K562 (cell line): ENCODE data around the gene IL9. TPM values are rescaled to one million over a fixed set of nuclear protein-coding genes. Genes with fewer than 3 reads are reported as not detected.

ENCODE experiments used
- ATAC-seq: fragments of 200-7000 bp; cut with Tn5 transposase; 3 replicates; pipeline ENCODE4 v1.9.1; 2020; ENCODE audit warnings: moderate library complexity
- BruUV-seq: library from RNA; stranded (reverse); fragments of 400-500 nt; replicated peaks from 2 replicates; lab custom pipeline; 2021; lab: Mats Ljungman, UMichigan
- CTCF ChIA-PET: fragments of 300-600 bp; formaldehyde crosslinking; extraction: SDS; loops from one replicate; lab custom pipeline; 2021; ENCODE audit warnings: low intra/inter-chr PET ratio; lab: Yijun Ruan, JAX
- POLR2A ChIA-PET: fragments of 300-600, 350-650 bp; sonication (Branson Sonifier 250); formaldehyde crosslinking; extraction: SDS; loops from one replicate; lab custom pipeline; 2021; ENCODE audit warnings: antibody characterized with exemption, inconsistent platforms; lab: Yijun Ruan, JAX
- DNase-seq, 4 experiments: peaks; one replicate each; pipeline versions ENCODE4 v3.0.0 to v3.0.0-alpha.2; 2011 to 2018; ENCODE audit warnings: low spot score in 3 of 4, mixed read lengths in 3 of 4; ENCODE audit errors: extremely low read depth in 1 of 4
- FAIRE-seq: peaks from 2 replicates; lab custom pipeline; 2011; peaks lifted over from hg19 to GRCh38; lab: Jason Lieb, UNC
- H2AFZ ChIP-seq: 2 replicates; pipeline ENCODE4 v1.6.0; 2011; ENCODE audit warnings: low read depth, low read length, control low read depth, inconsistent platforms
- H3K27ac ChIP-seq: fragments of 200-600 bp; 3 replicates; pipeline ENCODE4 v1.8.0; 2011; ENCODE audit warnings: low read depth, mild to moderate bottlenecking, control low read depth, inconsistent platforms, low read length, moderate library complexity, mixed read lengths; ENCODE audit errors: extremely low read depth
- H3K27me3 ChIP-seq, 2 experiments: fragments of 300-600 bp in 1 of 2; 2 replicates in 1 of 2; 3 replicates in 1 of 2; pipeline versions ENCODE4 v1.6.0 to v1.8.0; 2011; ENCODE audit warnings: inconsistent platforms in 2 of 2, low read length in 2 of 2, mild to moderate bottlenecking in 1 of 2, mixed read lengths in 1 of 2, moderate library complexity in 1 of 2; ENCODE audit not compliant: control insufficient read depth in 2 of 2, insufficient read depth in 2 of 2
- H3K36me3 ChIP-seq: fragments of 300-600 bp; 3 replicates; pipeline ENCODE4 v1.8.0; 2011; ENCODE audit warnings: mild to moderate bottlenecking, low read length, inconsistent platforms; ENCODE audit not compliant: control insufficient read depth, insufficient read depth
- H3K4me1 ChIP-seq, 2 experiments: fragments of 200-600 bp in 1 of 2; replicated peaks in 1 of 2; 2 replicates in 1 of 2; 3 replicates in 1 of 2; pipeline versions ENCODE4 v1.5.1 to v1.8.0; 2011; ENCODE audit warnings: inconsistent platforms in 2 of 2, low read length in 2 of 2, mild to moderate bottlenecking in 1 of 2, mixed read lengths in 1 of 2, moderate library complexity in 1 of 2; ENCODE audit not compliant: control insufficient read depth in 2 of 2, insufficient read depth in 2 of 2
- H3K4me2 ChIP-seq: 2 replicates; pipeline ENCODE4 v1.6.1; 2011; ENCODE audit warnings: low read length, control low read depth, inconsistent platforms, mixed read lengths; ENCODE audit not compliant: insufficient read depth
- H3K4me3 ChIP-seq: fragments of 200-600 bp; sonication (generic), shearing (Covaris generic); 2 replicates; pipeline ENCODE4 v1.5.1; 2016; ENCODE audit warnings: control low read depth, inconsistent platforms
- H3K79me2 ChIP-seq: fragments of 200-600 bp; 3 replicates; pipeline ENCODE4 v1.8.0; 2011; ENCODE audit warnings: low read length, inconsistent platforms; ENCODE audit not compliant: control insufficient read depth, insufficient read depth
- H3K9ac ChIP-seq, 2 experiments: 2 replicates each; pipeline versions ENCODE4 v1.6.0 to v1.6.1; 2011; ENCODE audit warnings: low read depth in 2 of 2, low read length in 2 of 2, control low read depth in 1 of 2, inconsistent platforms in 1 of 2, mild to moderate bottlenecking in 1 of 2, mixed read lengths in 1 of 2; ENCODE audit not compliant: insufficient read depth in 1 of 2
- H3K9me1 ChIP-seq: one replicate; pipeline ENCODE4 v1.6.0; 2011; ENCODE audit warnings: inconsistent platforms, mild to moderate bottlenecking, low read length, moderate library complexity; ENCODE audit not compliant: control insufficient read depth, insufficient read depth
- H3K9me3 ChIP-seq: replicated peaks from 2 replicates; pipeline ENCODE4 v1.5.1; 2011; ENCODE audit warnings: low read depth, low read length, inconsistent platforms; ENCODE audit not compliant: control insufficient read depth, insufficient read depth
- H4K20me1 ChIP-seq: replicated peaks from 2 replicates; pipeline ENCODE4 v1.6.1; 2011; ENCODE audit warnings: low read length, inconsistent platforms, mixed read lengths; ENCODE audit not compliant: control insufficient read depth, insufficient read depth
- ARID4B ChIP-seq: sonication (generic); formaldehyde crosslinking; IDR thresholded peaks from 2 replicates; pipeline ENCODE4 v1.8.0; 2022; ENCODE audit warnings: mild to moderate bottlenecking, missing genetic modification reagents
- ATF4 ChIP-seq: fragments of 450-650 bp; formaldehyde crosslinking; IDR thresholded peaks from 2 replicates; pipeline ENCODE4 v1.4.0; 2022; ENCODE audit warnings: mild to moderate bottlenecking, moderate library complexity
- CEBPB ChIP-seq: fragments of 450-650 bp; IDR thresholded peaks from 2 replicates; pipeline ENCODE4 v1.6.1; 2016; ENCODE audit warnings: missing genetic modification characterization, missing compliant biosample characterization
- EP300 ChIP-seq: IDR thresholded peaks from 2 replicates; pipeline ENCODE4 v1.6.1; 2012; ENCODE audit warnings: low read length, improper control_type of control experiment
- FOSL1 ChIP-seq: fragments of 200-800 bp; sonication (Bioruptor generic); conservative IDR thresholded peaks from 2 replicates; pipeline ENCODE4 v1.6.1; 2016; ENCODE audit warnings: missing genetic modification characterization, missing compliant biosample characterization
- FOXA3 ChIP-seq, 2 experiments: fragments of 450-650 bp in 1 of 2; sonication (generic) in 1 of 2; formaldehyde crosslinking; IDR thresholded peaks in 1 of 2; conservative IDR thresholded peaks in 1 of 2; 2 replicates each; pipeline versions ENCODE4 v1.4.0 to v1.8.0; 2020 to 2022; ENCODE audit warnings: mild to moderate bottlenecking in 2 of 2, missing genetic modification reagents in 1 of 2
- PBX2 ChIP-seq, 2 experiments: IDR thresholded peaks in 1 of 2; conservative IDR thresholded peaks in 1 of 2; 2 replicates each; pipeline ENCODE4 v1.6.1; 2016; ENCODE audit warnings: low read depth in 2 of 2, mild to moderate bottlenecking in 1 of 2, missing compliant biosample characterization in 1 of 2, missing genetic modification characterization in 1 of 2, moderate library complexity in 1 of 2
- PKNOX1 ChIP-seq: fragments of 450-650 bp; IDR thresholded peaks from 2 replicates; pipeline ENCODE4 v1.6.1; 2016
- SMARCA4 ChIP-seq: fragments of 450-650 bp; IDR thresholded peaks from 2 replicates; pipeline ENCODE4 v1.6.1; 2016
- SMARCE1 ChIP-seq: fragments of 450-650 bp; IDR thresholded peaks from 2 replicates; pipeline ENCODE4 v1.7.1; 2016; ENCODE audit warnings: mild to moderate bottlenecking
- WGBS: fragments of 100-300 bp; shearing (Covaris generic); methylation state at CpG from one replicate; pipeline ENCODE4 v1.1.6; 2016; ENCODE audit warnings: low coverage, mixed read lengths; ENCODE audit not compliant: insufficient coverage; ENCODE audit errors: missing lambda C conversion rate; 5-methylcytosine and 5-hydroxymethylcytosine counted together
- in situ Hi-C: fragments of 300-500 bp; cut with MboI; formaldehyde crosslinking; loops from 4 replicates; pipeline ENCODE4 v1.15.0; 2018; ENCODE audit warnings: inconsistent platforms, mixed read lengths
- intact Hi-C: fragments of 100-400 bp; cut with micrococcal nuclease; formaldehyde crosslinking; loops from 2 replicates; pipeline ENCODE4 v1.14.2; 2022
- polyA plus RNA-seq, 8 experiments: library from polyadenylated mRNA; depleted of rRNA in 4 of 8; stranded (reverse) in 5 of 8; unstranded in 3 of 8; fragments of >200 nt; fragmentation: Nextera tagmentation in 2 of 8; fragmentation: Illumina TruSeq in 1 of 8; extraction: Ambion mirVana in 2 of 8; extraction: Trizol in 1 of 8; gene quantifications; 2 replicates each; pipeline versions ENCODE4 v1.2.1 to v1.2.3, GENCODE V29; 2011 to 2014; ENCODE audit warnings: inconsistent platforms in 1 of 8, missing spikeins in 1 of 8
- total RNA-seq, 7 experiments: library from RNA; depleted of rRNA in 6 of 7; stranded (reverse); fragments of >200 nt in 6 of 7; fragmentation: Illumina TruSeq in 2 of 7; extraction: Trizol in 2 of 7; gene quantifications; 2 replicates each; pipeline versions ENCODE4 v1.2.1 to v1.2.3, GENCODE V29; 2011 to 2021; ENCODE audit warnings: low replicate concordance in 1 of 7

IL9 gene
- total and polyA plus RNA-seq, 9 of the 15 experiments (the other 6 are each of a cell fraction or from before 2014, with no cell fraction given): not detected

GRCh38 chr5:135894789-135895188 lies 852 bp downstream of the IL9 start:
- no peaks in the 10 kb centered on the region for H3K36me3 ChIP-seq
- TF ChIP-seq ATF4 (CRISPR knock-in tag) (no peak), FOSL1 (tag) (peak; percentile 49), SMARCE1 (peak; percentile 33; the same call in 1 of the 2 replicates), SMARCA4 (peak; percentile 19; the same call in 1 of the 2 replicates), EP300 (0 out of 2 replicates have a peak, but pooled peaks have one; percentile 17), CEBPB (peak; percentile 51), PBX2 (CRISPR knock-in tag; IDR thresholded peaks at IDR 0.05; ENCODE audit: low read depth) (no peak), PBX2 (tag; conservative IDR thresholded peaks at IDR 0.05; ENCODE audit: low read depth) (peak; percentile 89), FOXA3 (CRISPR knock-in tag; conservative IDR thresholded peaks at IDR 0.05 in 1 of 2, IDR thresholded peaks at IDR 0.05 in 1 of 2) (0 out of 4 replicates have a peak, but pooled peaks of 1 of the 2 experiments have one; percentile 37), ARID4B (CRISPR knock-in tag) (no peak), PKNOX1 (peak; percentile 73)

More at GRCh38 chr5:135894789-135895188, 852 bp downstream of the IL9 start:
- POLR2A ChIA-PET: interaction anchor here (0.6 kb wide), 1 partner anchor 1177 kb away, joined by 3 read pairs; no protein-coding TSS in a partner anchor
- Histone ChIP-seq H3K4me3 (no peak overlapping the region), H3K4me1 (peaks cover 0 to 4% of the 10 kb centered on the region in 2 experiments; a peak in 1 of 5 replicates), H3K4me2 (no peak overlapping the region), H2AFZ (no peak overlapping the region), H3K27me3 (peaks cover 0 to 21% of the 10 kb centered on the region in 2 experiments; a peak in 3 of 5 replicates), H3K9me3 (no peaks in the 10 kb centered on the region), H3K9me1 (no peaks in the 10 kb centered on the region), H4K20me1 (no peaks in the 10 kb centered on the region), H3K79me2 (no peaks in the 10 kb centered on the region), H3K27ac (no peak overlapping the region), H3K9ac (no peak overlapping the region)
- ATAC-seq (no peak), FAIRE-seq (peak; percentile 40), DNase-seq (peak in 2 of 4 experiments; percentile 7 to 26)
- intact Hi-C loops: no loop called here
- in situ Hi-C loops: no loop called here
- CTCF ChIA-PET: no interaction called here
- 0% methylated on average over 2 of the region's 2 CpGs for WGBS
- BruUV-seq: no TSS peak
